SH-SY5Y (cell line): ENCODE data around the gene HOXB2.

Source experiments
- GATA2 ChIP-seq: IDR thresholded peaks from 2 replicates; pipeline ENCODE4 v1.6.1; 2011; ENCODE audit warnings: mild to moderate bottlenecking, low read depth, low read length
- GATA3 ChIP-seq: IDR thresholded peaks from 2 replicates; pipeline ENCODE4 v1.6.1; 2011; ENCODE audit warnings: low read depth, mild to moderate bottlenecking, low read length, moderate library complexity

The HOXB2 gene

DNA sequence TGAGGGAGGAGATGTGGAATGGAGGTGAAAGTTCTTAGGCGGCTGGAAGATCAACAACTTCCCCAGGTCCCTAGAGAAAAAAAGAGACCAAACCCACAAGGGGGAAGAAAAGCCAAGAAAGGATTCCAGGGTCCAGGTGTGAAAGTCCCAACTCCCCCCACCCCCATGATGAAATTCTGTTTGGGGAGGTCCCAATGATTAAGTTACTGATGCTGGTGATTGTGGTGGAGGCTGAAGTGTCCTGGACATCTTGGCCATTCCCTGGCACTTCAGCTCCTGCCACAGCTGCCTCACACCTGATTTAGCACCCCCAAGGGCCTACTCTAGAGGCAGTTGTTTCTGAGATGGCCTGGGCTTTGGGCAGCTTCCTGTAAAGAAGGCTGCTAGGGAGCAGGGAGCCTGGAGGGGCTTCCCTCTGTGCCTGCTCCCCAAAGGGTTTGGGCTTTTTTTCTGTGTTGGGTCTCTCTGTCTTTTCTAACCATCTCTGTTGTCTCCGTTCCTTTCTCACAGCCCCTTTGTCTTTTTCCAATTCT is 20.2 kb upstream of the HOXB2 start:
- TF ChIP-seq GATA2: no peak
- no peak for TF ChIP-seq GATA3

DNA sequence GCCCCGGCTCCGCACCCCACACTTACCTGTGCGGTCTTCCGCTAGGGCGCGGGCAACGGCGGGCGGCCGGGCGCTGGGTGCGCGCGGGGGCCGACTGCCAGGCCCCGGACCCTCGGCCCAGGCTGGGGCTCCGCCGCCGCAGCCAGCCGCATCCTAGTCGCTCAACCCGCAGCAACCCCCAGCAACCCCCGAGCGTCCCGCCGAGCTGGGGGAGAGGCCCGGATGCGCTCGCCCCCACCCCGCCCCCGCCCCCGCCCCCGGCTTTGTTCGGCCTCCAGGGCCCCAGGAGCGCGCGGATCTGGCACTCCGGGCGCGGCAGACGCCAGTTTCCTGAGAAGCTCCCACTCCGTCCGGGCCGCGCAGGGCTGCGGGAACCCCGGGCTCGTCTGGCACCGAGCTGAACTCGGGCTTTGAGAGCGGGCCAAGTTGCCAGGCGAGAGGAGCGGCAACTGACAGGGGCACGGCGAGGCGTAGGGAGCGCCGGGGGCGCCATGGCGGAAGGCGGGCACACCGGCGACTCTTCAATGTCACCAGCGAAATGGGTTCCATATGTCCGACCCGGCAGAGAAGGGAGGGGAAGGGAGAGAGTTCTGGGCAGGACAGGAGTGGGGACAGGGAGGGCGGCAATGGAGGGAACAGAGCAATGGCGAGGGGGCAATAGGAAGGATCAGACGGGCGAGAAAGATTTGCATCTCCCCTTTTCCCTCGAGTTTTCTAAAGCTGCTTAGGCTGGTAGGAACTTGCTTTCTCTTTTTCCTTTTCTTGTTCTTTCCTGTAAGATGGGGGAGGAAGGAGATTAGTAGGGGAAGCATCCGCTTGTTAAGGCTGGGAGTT is 19.5 kb upstream of the HOXB2 start:
- TF ChIP-seq GATA2: no peak
- no peak for TF ChIP-seq GATA3

DNA sequence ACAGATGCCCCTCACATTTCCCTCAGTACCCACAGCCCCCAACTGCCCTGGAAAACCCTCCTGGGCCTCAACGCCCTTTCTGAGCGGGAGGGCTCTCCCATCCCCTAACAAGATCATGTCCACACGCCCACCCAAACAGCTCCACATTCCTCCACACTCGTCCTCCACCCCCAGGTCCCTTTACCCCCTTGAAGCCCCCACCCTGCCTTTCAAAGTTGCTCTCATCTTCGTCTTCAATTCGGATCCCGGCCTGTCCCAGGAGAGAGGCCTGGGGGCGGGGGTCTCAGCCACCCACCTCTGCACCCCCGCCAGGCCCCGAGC is 18.9 kb upstream of the HOXB2 start:
- TF ChIP-seq GATA2: no peak
- TF ChIP-seq GATA3: no peak

DNA sequence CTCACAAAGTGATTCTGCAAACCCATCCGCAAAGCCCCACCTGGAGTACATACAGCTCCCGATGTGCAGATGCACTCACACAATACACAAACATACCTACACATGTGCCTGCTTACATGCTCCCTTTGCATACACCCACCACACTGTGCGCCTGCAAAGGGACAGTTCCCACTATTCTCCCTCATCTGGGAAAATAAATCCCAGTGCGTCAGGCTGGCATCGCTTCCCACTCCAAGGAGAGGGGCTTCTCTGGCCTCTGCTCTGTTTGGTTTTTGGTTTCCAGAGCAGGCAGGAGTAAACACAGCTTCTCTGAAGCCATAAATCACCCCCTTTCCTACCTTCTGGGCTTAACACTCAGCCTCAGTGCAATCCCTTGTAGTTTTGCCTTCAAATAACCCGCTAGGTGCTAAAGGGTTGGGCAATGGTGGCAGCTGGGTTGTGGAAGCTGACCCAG is 18.5 kb upstream of the HOXB2 start:
- TF ChIP-seq GATA2 (no peak), GATA3 (no peak)

DNA sequence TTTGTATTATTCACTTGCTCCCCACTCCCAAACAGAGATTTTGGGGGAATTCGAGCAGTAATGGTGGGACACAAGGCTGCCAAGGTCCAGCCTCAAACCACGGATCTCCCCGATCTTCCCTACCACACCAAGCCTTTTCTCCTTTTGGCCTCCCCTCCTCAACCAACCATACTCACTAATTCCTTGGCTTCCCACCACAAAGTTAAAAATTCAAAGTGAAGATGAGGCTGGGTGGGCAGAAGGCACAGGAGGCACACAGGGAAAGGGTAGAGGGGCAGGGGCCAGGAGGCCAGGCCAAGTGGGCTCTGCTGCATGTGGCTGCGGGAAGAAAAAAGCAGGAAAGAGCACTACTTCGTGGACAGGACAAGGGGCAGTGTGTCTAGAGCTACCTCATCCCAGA is 18.0 kb upstream of the HOXB2 start:
- TF ChIP-seq GATA3 (no peak), GATA2 (no peak)

DNA sequence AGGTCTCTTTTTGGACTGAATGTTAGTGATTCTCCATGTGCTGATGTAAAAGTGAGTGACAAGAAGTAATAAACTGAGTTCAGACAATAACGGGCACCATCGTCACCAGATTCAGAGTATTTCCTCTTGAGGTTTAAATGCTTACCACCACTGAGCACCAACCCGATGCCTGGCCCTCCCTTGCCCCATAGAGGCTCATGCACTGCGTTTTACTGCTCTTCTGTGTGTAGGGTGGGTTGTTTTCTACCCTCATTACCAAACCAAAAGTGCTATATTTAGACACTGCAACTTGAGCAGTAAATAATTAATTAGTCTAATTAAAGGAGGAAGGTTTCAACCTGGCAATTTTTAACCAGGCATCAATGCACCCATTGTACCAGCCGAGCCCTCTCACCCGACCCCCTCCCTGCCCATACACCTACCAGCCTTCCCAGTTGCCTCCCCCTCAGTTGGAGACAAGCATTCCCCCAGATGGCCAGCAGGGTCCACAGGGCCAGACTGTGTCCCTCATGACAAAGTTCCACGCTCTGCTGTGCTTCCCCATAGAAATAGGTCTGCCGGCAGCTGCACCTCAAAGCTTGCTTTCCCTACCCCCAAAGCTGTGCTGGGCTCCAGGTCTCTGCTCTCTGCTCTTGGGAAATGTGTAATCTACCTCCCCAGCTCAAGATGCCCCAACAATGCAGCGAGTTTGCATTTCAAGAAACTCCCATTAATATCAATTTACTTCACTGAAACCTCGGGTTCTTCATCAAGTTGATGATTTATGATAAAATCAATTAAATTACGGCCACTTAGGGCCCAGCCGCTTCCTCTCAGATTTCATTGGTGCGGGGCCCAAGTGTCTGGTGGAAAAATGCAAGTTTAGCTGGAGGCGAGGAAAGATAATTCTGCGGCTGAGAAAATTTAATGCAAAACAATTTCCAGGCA is 17.2 kb upstream of the HOXB2 start:
- TF ChIP-seq GATA3 (no peak), GATA2 (no peak)

DNA sequence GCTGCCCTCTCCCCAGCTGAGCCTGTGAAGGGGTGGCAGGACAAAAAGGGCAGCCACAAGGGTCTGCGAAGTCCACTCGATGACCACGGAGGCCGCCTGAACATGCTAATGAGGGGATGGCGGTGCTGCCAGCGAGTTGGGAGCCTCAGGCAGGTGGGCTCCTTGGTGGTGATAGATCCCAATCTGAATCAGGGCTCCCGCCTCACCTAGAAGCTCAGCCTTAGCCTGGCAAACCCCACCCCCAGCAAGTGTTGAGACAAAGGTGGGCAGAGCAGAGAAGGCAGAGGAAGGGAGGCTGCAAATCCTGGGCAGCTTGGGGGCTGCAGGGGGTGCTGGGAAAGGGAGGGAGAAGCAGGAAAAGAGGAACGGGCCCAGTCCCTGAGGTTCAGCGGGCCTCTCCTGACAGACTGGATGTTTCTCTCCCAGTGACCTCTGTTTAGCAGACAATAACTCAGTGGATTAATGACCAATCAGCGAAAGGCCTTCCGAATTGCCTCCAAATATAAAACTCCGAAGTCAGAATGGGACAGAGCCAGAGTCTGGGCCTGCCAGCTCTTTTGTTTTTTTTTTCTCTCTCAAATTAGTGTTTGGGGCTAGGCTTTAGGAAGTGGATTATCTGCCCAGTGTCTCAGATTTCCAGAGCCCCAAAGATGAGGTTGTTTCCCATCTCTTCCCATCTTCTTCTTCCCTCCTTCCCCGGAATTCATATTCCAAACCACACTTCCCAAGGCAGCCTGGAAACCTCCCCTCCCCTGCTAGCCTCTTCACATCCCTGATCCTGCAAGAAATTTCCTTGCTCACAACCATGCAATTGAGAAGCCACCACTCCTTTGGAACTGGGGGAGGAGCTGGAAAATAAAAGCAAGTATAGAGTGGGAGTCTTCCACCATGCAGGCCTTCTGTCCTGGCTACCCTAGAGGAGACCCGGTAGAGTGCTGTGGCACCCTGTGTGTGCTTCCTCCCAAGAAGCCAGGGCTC is 15.2 kb upstream of the HOXB2 start:
- TF ChIP-seq GATA2: no peak

DNA sequence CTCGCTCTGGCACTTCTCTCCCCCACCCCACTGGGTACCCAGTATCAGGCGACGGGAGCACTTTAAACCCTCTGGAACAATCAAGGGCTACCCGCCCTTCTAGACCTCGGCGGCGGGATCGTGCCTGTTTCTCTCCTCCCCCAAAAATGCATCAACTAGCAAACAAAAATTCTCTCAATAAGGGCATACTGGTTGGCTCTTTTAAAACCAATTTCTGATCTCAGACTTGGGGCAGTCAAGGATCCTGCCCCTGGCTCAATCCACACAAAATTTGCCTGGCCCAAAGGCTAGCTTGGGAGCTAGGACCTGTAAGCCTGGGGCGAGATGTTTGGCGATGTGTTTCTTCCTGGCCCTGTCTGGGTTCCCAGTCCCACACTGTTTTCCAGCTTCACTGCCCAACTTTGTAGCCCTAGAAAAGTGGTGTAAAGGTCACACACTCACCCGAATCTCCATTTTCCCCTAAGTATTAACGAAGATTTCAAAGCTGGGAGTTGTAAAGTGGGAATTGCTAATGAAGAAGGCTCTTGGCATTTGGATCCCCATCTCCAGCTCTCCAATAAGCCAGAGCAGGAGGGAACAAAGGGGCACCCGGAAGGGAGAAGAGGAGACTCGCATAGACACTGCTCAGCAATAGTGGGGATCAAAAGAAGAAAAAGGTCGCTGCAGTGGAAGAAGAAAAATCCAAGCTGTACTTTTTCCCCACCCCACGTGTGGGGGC is 14.4 kb upstream of the HOXB2 start:
- no peak for TF ChIP-seq GATA2
- TF ChIP-seq GATA3: no peak

DNA sequence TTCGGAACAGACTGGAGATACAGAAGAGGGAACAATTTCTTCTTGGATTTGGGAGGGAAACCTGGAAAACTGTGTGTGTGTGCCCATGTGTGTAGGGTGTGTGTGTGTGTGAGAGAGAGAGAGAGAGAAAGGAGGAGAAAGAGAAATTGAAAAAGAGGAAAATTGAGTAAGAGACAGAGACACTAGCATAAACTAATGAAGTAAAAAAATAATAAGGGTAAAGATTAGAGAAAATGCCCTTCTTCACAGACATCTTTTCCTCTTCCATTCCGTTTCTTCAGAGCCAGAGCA is 13.9 kb upstream of the HOXB2 start:
- TF ChIP-seq GATA3: no peak
- no peak for TF ChIP-seq GATA2

DNA sequence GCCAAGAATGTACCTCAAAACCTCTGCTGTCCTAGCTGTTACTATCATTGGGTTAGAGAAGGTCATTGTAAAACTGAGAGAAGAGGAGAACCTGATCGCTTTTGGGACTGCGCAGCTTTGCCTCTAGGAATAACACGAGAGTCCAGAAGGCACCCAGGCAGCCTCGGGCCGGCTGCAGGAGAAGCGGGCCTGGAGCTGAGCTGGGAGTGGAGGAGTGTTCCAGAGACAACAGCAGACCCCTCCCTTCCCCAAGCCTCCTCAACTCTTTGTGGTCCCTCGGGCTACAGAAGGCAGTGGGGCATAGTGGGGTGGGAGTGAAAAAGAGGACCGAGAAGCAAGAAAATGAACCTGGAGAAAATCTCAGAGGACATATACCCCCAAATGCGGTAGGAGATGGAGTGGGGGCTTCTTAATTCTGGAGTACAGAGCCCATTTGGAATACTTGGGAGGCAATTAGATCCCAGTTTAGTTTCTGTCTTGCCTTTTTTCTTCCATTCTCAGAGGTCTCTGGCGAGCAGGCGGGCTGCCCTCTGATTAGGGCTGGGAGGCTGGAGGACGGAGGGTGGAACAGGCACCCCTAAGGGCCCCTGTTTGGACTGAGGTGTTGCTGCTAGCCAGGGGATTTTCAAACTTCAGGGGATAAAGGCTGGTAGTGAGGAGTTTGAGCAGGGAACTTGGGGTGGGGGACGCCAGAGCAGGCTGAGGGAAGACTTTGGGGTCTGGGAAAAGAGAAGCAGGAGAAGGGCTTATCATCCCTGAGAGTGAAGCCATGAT is 13.3 kb upstream of the HOXB2 start:
- no peak for TF ChIP-seq GATA3
- TF ChIP-seq GATA2: no peak

DNA sequence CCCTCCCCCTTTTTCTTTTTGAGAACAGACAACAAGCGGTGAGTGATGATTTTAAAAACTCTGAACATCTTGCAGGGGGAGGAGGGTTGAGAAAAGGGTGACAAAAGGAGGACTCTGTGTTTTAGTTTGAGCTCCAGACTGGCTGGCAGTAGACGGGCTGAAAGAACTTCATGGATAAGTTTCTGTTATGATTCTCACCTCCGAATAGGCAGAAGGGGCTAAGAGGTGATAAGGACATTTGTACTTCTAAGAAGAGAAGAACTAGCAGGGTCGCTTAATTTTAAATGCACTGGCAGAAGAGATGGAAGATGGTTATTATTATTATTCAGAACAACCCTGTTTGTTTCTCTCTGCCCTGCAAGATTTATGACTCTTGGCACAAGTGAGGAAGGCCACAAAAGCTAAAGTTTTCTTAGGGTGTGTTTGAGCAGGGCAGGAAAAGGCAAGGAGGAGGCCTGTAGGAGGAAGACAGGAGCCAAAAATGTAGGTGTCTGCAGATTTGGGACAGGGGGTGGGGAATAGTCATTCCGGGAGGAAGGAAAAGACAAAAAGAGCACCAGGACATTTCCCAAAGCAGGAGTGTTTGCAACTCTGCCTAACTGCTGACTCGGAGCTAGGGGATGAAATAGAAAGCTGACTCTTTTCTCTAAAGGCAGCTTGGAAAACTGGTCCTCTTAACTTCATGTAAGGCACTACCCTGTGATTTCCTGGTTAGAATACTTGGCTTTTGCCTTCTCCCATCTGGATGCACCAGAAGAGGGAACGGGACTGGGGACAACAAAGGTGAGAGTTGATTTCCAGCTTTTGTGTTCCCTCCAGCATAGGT is 11.9 kb upstream of the HOXB2 start:
- TF ChIP-seq GATA3 (no peak), GATA2 (no peak)

DNA sequence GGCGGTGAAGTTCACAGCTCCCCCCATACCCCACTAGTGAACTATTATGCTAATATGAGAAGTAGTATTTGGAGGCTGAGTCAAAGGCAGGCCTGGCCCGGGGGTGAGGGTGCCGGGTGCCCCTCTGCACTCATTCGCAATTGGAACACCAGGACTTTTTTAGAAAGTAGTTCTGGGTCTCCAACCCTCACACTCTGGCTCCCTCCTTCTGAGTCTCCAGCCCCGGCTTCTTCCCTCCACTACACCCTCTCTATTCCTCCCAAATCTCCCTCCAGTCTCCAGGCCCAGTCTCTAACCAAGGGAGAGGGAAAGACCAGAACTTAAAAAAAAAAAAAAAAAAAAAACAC is 11.3 kb upstream of the HOXB2 start:
- no peak for TF ChIP-seq GATA2
- no peak for TF ChIP-seq GATA3
